Choroid plexus epithelial cell (primary cell): ENCODE data around the gene ITGBL1.

ENCODE experiments used
- DNase-seq: peaks from one replicate; pipeline ENCODE4 v3.0.0-alpha.2; 2010; ENCODE audit warnings: low read depth
- H3K4me3 ChIP-seq: 2 replicates; pipeline ENCODE4 v1.5.1; 2011; ENCODE audit warnings: low read depth, mild to moderate bottlenecking, control low read depth, low read length, moderate library complexity
- CTCF ChIP-seq: conservative IDR thresholded peaks from 2 replicates; pipeline ENCODE4 v1.5.1; 2011; ENCODE audit warnings: low read depth, mild to moderate bottlenecking, control low read depth, inconsistent platforms, low read length, moderate library complexity

ITGBL1 gene

GRCh38 chr13:101521371-101521770 is 68.9 kb downstream of the ITGBL1 start:
- H3K4me3 ChIP-seq: no peak overlapping the region
- no peak for TF ChIP-seq CTCF
- no peak for DNase-seq

- no peak for DNase-seq
- TF ChIP-seq CTCF: no peak
Observed at GRCh38 chr13:101522607-101523006, 70.1 kb downstream of the ITGBL1 start.

GRCh38 chr13:101523154-101524131 is 71.0 kb downstream of the ITGBL1 start:
- peak; percentile 72 for DNase-seq

More at GRCh38 chr13:101522607-101523006, 70.1 kb downstream of the ITGBL1 start:
- H3K4me3 ChIP-seq: no peak overlapping the region

GRCh38 chr13:101527130-101527529 is 74.7 kb downstream of the ITGBL1 start:
- no peak for TF ChIP-seq CTCF
- DNase-seq: no peak

More at GRCh38 chr13:101523154-101524131, 71.0 kb downstream of the ITGBL1 start:
- TF ChIP-seq CTCF: no peak
- no peak overlapping the region for H3K4me3 ChIP-seq

GRCh38 chr13:101529422-101529821 is 76.9 kb downstream of the ITGBL1 start:
- DNase-seq: peak; percentile 99
- TF ChIP-seq CTCF: no peak
- H3K4me3 ChIP-seq: no peak overlapping the region

More at GRCh38 chr13:101527130-101527529, 74.7 kb downstream of the ITGBL1 start:
- no peak overlapping the region for H3K4me3 ChIP-seq

GRCh38 chr13:101530293-101530692 is 77.8 kb downstream of the ITGBL1 start:
- no peak for TF ChIP-seq CTCF
- H3K4me3 ChIP-seq: no peak overlapping the region
- DNase-seq: peak; percentile 75
